AG04450 (cell line): ENCODE results near the gene GALNT9. TPM values are rescaled to one million over a fixed set of nuclear protein-coding genes. Genes with fewer than 3 reads are reported as not detected.

Experiments used
- CTCF ChIA-PET: fragments of 300-600, 350-600 bp; formaldehyde crosslinking; extraction: SDS; loops from one replicate; lab custom pipeline; 2022; ENCODE audit warnings: antibody characterized with exemption, inconsistent platforms; lab: Charles Lee
- POLR2A ChIA-PET: fragments of 350-600 bp; formaldehyde crosslinking; extraction: SDS; loops from one replicate; lab custom pipeline; 2021; ENCODE audit warnings: antibody characterized with exemption, inconsistent platforms; lab: Yijun Ruan, JAX
- DNase-seq: peaks from one replicate; pipeline ENCODE4 v3.0.0-alpha.2; 2011; ENCODE audit warnings: low read depth, low spot score
- H3K27ac ChIP-seq: one replicate; pipeline ENCODE4 v1.5.1; 2012; ENCODE audit warnings: low read depth, low read length, control low read depth
- H3K27me3 ChIP-seq: one replicate; pipeline ENCODE4 v1.6.0; 2012; ENCODE audit warnings: low read length; ENCODE audit not compliant: control insufficient read depth, insufficient read depth
- H3K4me3 ChIP-seq: 2 replicates; pipeline ENCODE4 v1.5.1; 2011; ENCODE audit warnings: mild to moderate bottlenecking, low read depth, low read length, control low read depth
- H3K9me3 ChIP-seq: 2 replicates; pipeline ENCODE4 v1.5.1; 2012; ENCODE audit warnings: low read length; ENCODE audit not compliant: control insufficient read depth, insufficient read depth
- CTCF ChIP-seq: IDR thresholded peaks from 2 replicates; pipeline ENCODE4 v1.5.1; 2011; ENCODE audit warnings: low read depth, low read length, control low read depth, inconsistent platforms
- polyA plus RNA-seq: library from polyadenylated mRNA; depleted of rRNA; stranded (reverse); fragments of >200 nt; gene quantifications from 2 replicates; pipeline ENCODE4 v1.2.3, GENCODE V29; 2011

The GALNT9 gene
- polyA plus RNA-seq, 1 experiment = not detected

GRCh38 chr12:132366341-132366861, 37.0 kb upstream of the GALNT9 start:
- Histone ChIP-seq H3K27me3 (no peaks in the 10 kb centered on the region), H3K4me3 (no peak overlapping the region), H3K27ac (no peak overlapping the region), H3K9me3 (peaks cover 52% of the 10 kb centered on the region)
- CTCF ChIA-PET = no interaction called here
- POLR2A ChIA-PET = no interaction called here
- TF ChIP-seq CTCF = no peak
- no peak for DNase-seq

- no peak for TF ChIP-seq CTCF
- ChIA-PET POLR2A (interaction anchor here (0.7 kb wide), 1 partner anchor 186 kb away, joined by 3 read pairs; no protein-coding TSS in a partner anchor), CTCF (no interaction called here)
- Histone ChIP-seq H3K27me3 (no peaks in the 10 kb centered on the region), H3K27ac (no peak overlapping the region), H3K9me3 (peaks cover 63% of the 10 kb centered on the region), H3K4me3 (no peak overlapping the region)
- DNase-seq = no peak
Measured at GRCh38 chr12:132365226-132365625, 35.8 kb upstream of the GALNT9 start.

GRCh38 chr12:132364348-132364902, 35.0 kb upstream of the GALNT9 start:
- TF ChIP-seq CTCF = no peak
- POLR2A ChIA-PET = no interaction called here
- DNase-seq = no peak
- no peak overlapping the region for H3K27ac ChIP-seq
- peaks cover 71% of the 10 kb centered on the region for H3K9me3 ChIP-seq
- no peak overlapping the region for H3K4me3 ChIP-seq
- CTCF ChIA-PET = no interaction called here
- no peaks in the 10 kb centered on the region for H3K27me3 ChIP-seq

- H3K9me3 ChIP-seq = peaks cover 74% of the 10 kb centered on the region
- no peak overlapping the region for H3K27ac ChIP-seq
- no peak for DNase-seq
- ChIA-PET CTCF (no interaction called here), POLR2A (no interaction called here)
- no peak for TF ChIP-seq CTCF
- H3K27me3 ChIP-seq = no peaks in the 10 kb centered on the region
- no peak overlapping the region for H3K4me3 ChIP-seq
Measured at GRCh38 chr12:132363661-132364347, 34.4 kb upstream of the GALNT9 start.

- H3K4me3 ChIP-seq = no peak overlapping the region
Measured at GRCh38 chr12:132362996-132363660, 33.7 kb upstream of the GALNT9 start.

More at GRCh38 chr12:132362996-132363660, 33.7 kb upstream of the GALNT9 start:
- no peak for TF ChIP-seq CTCF
- DNase-seq = no peak
- ChIA-PET POLR2A (no interaction called here), CTCF (no interaction called here)
- Histone ChIP-seq H3K27ac (no peak overlapping the region), H3K9me3 (peaks cover 80% of the 10 kb centered on the region), H3K27me3 (no peaks in the 10 kb centered on the region)
